AG04450 (cell line): ENCODE results near the gene OGFOD2. TPM values are rescaled to one million over a fixed set of nuclear protein-coding genes. Genes with fewer than 3 reads are reported as not detected.

Experiments used
- CTCF ChIA-PET: fragments of 300-600, 350-600 bp; formaldehyde crosslinking; extraction: SDS; loops from one replicate; lab custom pipeline; 2022; ENCODE audit warnings: antibody characterized with exemption, inconsistent platforms; lab: Charles Lee
- POLR2A ChIA-PET: fragments of 350-600 bp; formaldehyde crosslinking; extraction: SDS; loops from one replicate; lab custom pipeline; 2021; ENCODE audit warnings: antibody characterized with exemption, inconsistent platforms; lab: Yijun Ruan, JAX
- DNase-seq: peaks from one replicate; pipeline ENCODE4 v3.0.0-alpha.2; 2011; ENCODE audit warnings: low read depth, low spot score
- H3K27ac ChIP-seq: one replicate; pipeline ENCODE4 v1.5.1; 2012; ENCODE audit warnings: low read depth, low read length, control low read depth
- H3K27me3 ChIP-seq: one replicate; pipeline ENCODE4 v1.6.0; 2012; ENCODE audit warnings: low read length; ENCODE audit not compliant: control insufficient read depth, insufficient read depth
- H3K4me3 ChIP-seq: 2 replicates; pipeline ENCODE4 v1.5.1; 2011; ENCODE audit warnings: mild to moderate bottlenecking, low read depth, low read length, control low read depth
- H3K9me3 ChIP-seq: 2 replicates; pipeline ENCODE4 v1.5.1; 2012; ENCODE audit warnings: low read length; ENCODE audit not compliant: control insufficient read depth, insufficient read depth
- polyA plus RNA-seq: library from polyadenylated mRNA; depleted of rRNA; stranded (reverse); fragments of >200 nt; gene quantifications from 2 replicates; pipeline ENCODE4 v1.2.3, GENCODE V29; 2011
- TF ChIP-seq, protein P1 (sequence below): IDR thresholded peaks from 2 replicates; pipeline ENCODE4 v1.5.1; 2011; ENCODE audit warnings: low read depth, low read length, control low read depth, inconsistent platforms

The OGFOD2 gene
- polyA plus RNA-seq, 1 experiment = 6.1 TPM

DNA sequence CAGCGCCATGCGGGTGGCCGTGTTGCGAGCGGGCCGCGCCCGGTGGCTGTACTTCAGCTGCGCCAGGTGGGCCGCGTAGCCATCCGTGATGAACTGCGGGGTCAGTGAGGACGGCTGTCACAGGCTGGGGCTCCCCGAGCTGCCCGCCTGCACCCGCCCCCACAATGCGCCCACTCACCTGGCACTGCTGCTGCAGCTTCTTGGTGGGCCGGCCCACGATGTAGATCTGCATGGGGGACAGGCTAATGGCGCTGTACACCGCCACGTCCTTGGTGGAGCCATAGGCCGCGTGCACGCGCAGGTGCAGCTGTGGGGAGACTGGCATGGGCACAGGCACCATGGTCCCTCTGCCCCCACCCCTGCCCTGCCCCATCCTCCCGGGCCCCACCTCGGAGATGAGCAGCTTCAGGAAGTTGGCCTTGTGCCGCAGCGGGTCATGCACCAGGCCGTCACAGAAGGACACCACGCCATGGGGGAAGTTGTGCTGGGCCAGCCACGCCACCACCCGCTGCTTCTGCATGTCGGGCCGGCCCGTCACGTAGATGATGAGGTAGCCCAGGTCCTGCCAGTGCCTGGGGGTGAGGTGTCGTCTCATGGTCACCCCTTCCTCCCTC lies 11.3 kb downstream of the OGFOD2 start:
- Histone ChIP-seq H3K27me3 (no peaks in the 10 kb centered on the region), H3K9me3 (no peaks in the 10 kb centered on the region; the same call in 1 of the 2 replicates), H3K4me3 (no peak overlapping the region), H3K27ac (no peak overlapping the region)
- no peak for DNase-seq
- TF ChIP-seq, protein P1, sequence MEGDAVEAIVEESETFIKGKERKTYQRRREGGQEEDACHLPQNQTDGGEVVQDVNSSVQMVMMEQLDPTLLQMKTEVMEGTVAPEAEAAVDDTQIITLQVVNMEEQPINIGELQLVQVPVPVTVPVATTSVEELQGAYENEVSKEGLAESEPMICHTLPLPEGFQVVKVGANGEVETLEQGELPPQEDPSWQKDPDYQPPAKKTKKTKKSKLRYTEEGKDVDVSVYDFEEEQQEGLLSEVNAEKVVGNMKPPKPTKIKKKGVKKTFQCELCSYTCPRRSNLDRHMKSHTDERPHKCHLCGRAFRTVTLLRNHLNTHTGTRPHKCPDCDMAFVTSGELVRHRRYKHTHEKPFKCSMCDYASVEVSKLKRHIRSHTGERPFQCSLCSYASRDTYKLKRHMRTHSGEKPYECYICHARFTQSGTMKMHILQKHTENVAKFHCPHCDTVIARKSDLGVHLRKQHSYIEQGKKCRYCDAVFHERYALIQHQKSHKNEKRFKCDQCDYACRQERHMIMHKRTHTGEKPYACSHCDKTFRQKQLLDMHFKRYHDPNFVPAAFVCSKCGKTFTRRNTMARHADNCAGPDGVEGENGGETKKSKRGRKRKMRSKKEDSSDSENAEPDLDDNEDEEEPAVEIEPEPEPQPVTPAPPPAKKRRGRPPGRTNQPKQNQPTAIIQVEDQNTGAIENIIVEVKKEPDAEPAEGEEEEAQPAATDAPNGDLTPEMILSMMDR = no peak
- ChIA-PET POLR2A (interaction anchor here (1.6 kb wide), 1 partner anchor 246 kb away, joined by 3 read pairs; no protein-coding TSS in a partner anchor), CTCF (no interaction called here)

DNA sequence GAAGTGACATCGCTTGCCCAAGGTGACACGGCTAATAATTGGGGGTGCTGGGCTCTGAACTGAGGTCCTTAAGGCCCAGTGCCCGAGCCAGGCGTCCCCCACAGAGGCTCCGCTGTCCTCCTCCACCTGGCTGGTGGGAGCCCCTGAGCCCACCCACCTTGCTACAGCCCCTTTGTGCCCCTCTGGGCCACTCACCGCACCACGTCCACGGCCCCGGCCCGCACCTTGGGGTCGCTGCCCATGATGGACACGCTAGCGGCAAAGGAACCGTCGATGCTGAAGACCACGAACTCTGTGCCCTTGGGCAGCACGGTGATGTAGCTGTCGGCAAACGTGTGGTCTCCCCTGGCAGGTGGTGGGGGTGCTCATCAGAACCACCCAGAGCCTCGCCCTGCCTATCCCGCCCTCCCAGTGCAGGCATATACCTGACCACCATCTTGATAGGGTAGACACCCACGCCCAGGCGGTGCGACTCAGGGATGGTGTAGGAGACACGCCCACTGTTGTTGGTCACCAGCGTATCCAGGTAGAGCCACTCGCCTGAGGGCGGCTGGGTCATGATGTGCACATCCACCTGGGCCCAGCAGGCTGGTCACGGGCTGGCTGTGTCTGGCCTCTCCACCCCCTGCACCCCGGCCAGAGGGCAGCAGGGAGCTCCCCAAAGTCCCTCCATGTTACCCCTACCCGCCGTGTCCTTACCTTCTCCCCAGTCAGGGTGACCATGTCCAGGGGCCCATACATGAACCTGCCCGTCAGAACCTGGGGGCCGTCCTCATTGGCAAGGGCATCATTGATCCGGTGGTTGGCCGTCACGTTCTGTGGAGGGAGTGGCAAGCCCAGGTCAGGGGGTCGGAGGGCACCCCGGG lies 12.3 kb downstream of the OGFOD2 start:
- ChIA-PET POLR2A (interaction anchor here (1.6 kb wide), 1 partner anchor 245 kb away, joined by 3 read pairs; no protein-coding TSS in a partner anchor), CTCF (no interaction called here)
- Histone ChIP-seq H3K9me3 (no peaks in the 10 kb centered on the region; the same call in 1 of the 2 replicates), H3K4me3 (no peak overlapping the region), H3K27ac (no peak overlapping the region), H3K27me3 (no peaks in the 10 kb centered on the region)
- DNase-seq = no peak
- TF ChIP-seq, protein P1 = no peak

DNA sequence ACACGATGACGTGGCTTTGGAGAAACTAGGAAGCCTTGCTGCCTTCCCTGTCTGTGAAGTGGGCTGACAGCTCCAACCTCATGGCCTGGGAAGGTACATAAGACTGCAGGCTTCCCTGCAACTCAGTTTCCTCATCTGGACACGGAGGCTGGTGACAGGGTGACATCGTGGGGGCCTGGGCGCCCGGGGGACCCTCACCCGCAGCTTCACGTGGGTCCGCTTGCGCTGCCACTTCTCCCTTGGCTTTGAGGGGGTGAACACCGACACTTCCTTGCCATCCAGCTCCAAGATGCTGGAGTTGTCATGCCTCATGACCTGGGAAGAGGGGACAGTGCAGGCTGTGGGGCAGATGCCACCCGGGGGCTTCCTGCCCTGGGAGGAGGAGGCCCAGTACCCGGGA lies 13.0 kb downstream of the OGFOD2 start:
- CTCF ChIA-PET = no interaction called here
- TF ChIP-seq, protein P1 = no peak
- H3K27me3 ChIP-seq = no peaks in the 10 kb centered on the region
- no peaks in the 10 kb centered on the region; the same call in 1 of the 2 replicates for H3K9me3 ChIP-seq
- POLR2A ChIA-PET = no interaction called here
- DNase-seq = no peak
- no peak overlapping the region for H3K27ac ChIP-seq
- H3K4me3 ChIP-seq = no peak overlapping the region

GRCh38 chr12:122988612-122989212 lies 13.7 kb downstream of the OGFOD2 start:
- CTCF ChIA-PET = interaction anchor here (0.5 to 0.8 kb wide), 2 partner anchors 44 to 140 kb away, joined by 3 to 4 read pairs; no protein-coding TSS in a partner anchor
- POLR2A ChIA-PET = interaction anchor here (1.9 kb wide), 1 partner anchor 244 kb away, joined by 8 read pairs; the partner anchor contains the start of genes MPHOSPH9 and MTRFR

More at GRCh38 chr12:122988612-122989212, 13.7 kb downstream of the OGFOD2 start:
- Histone ChIP-seq H3K27me3 (no peaks in the 10 kb centered on the region), H3K27ac (no peak overlapping the region), H3K4me3 (no peak overlapping the region), H3K9me3 (no peaks in the 10 kb centered on the region; the same call in 1 of the 2 replicates)
- TF ChIP-seq, protein P1 = no peak
- no peak for DNase-seq
